HCT116 (cell line): ENCODE data around the gene PEMT. TPM values are rescaled to one million over a fixed set of nuclear protein-coding genes. Genes with fewer than 3 reads are reported as not detected.

ENCODE experiments used
- ATAC-seq: fragments of 200-7000 bp; cut with Tn5 transposase; 2 replicates; pipeline ENCODE4 v1.9.1; 2020; ENCODE audit warnings: mild to moderate bottlenecking, moderate library complexity
- BruUV-seq: library from RNA; stranded (reverse); fragments of 400-500 nt; replicated peaks from 2 replicates; lab custom pipeline; 2021; lab: Mats Ljungman, UMichigan
- CTCF ChIA-PET: fragments of 300-600 bp; sonication (Branson Sonifier 250); formaldehyde crosslinking; loops from one replicate; lab custom pipeline; 2021; ENCODE audit warnings: antibody characterized with exemption; lab: Charles Lee
- POLR2A ChIA-PET: fragments of 300-600, 350-600 bp; sonication (Branson Sonifier 250); formaldehyde crosslinking; loops from one replicate; lab custom pipeline; 2021; ENCODE audit warnings: antibody characterized with exemption; lab: Charles Lee
- RAD21 ChIA-PET, 2 experiments: fragments of 300-600 bp; sonication (Branson Sonifier 250); formaldehyde crosslinking; loops; one replicate each; lab custom pipeline; 2023; ENCODE audit warnings: low total read pairs in 2 of 2; ENCODE audit not compliant: uncharacterized antibody in 2 of 2, unreplicated experiment in 2 of 2, low non-redundant PET in 1 of 2; lab: Charles Lee
- DNase-seq: peaks from one replicate; pipeline ENCODE4 v3.0.0-alpha.2; 2010; ENCODE audit warnings: low read depth, low spot score
- H2AFZ ChIP-seq: fragments of 200-600 bp; shearing (Covaris generic), sonication (generic); 2 replicates; pipeline ENCODE4 v1.6.1; 2017; ENCODE audit warnings: low read depth, mixed run types, mixed read lengths, antibody characterized with exemption, low read length; ENCODE audit not compliant: poor library complexity, severe bottlenecking
- H3K27ac ChIP-seq: 2 replicates; pipeline ENCODE4 v1.5.1; 2012; ENCODE audit warnings: low read depth, low read length
- H3K27me3 ChIP-seq: fragments of 200-600 bp; sonication (generic); 2 replicates; pipeline ENCODE4 v1.6.1; 2016; ENCODE audit warnings: mixed run types, low read length, mixed read lengths; ENCODE audit not compliant: insufficient read depth
- H3K36me3 ChIP-seq, 2 experiments: fragments of 200-500 bp in 1 of 2; fragments of 200-600 bp in 1 of 2; sonication (Bioruptor generic) in 1 of 2; sonication (generic) in 1 of 2; 2 replicates each; pipeline versions ENCODE4 v1.5.1 to v1.6.1; 2014 to 2016; ENCODE audit warnings: low read length in 2 of 2, inconsistent platforms in 1 of 2, mixed read lengths in 1 of 2, mixed run types in 1 of 2; ENCODE audit not compliant: insufficient read depth in 2 of 2, control insufficient read depth in 1 of 2
- H3K4me1 ChIP-seq, 2 experiments: fragments of 200-600 bp in 1 of 2; sonication (generic) in 1 of 2; 2 replicates each; pipeline versions ENCODE4 v1.5.1 to v1.6.1; 2012 to 2017; ENCODE audit warnings: low read length in 2 of 2, inconsistent platforms in 1 of 2, mild to moderate bottlenecking in 1 of 2, mixed read lengths in 1 of 2, mixed run types in 1 of 2, moderate library complexity in 1 of 2; ENCODE audit not compliant: insufficient read depth in 2 of 2, control insufficient read depth in 1 of 2
- H3K4me2 ChIP-seq: fragments of 200-600 bp; sonication (generic); 2 replicates; pipeline ENCODE4 v1.6.1; 2017; ENCODE audit warnings: mixed run types, low read length, mixed read lengths
- H3K4me3 ChIP-seq, 2 experiments: fragments of 200-600 bp in 1 of 2; sonication (generic) in 1 of 2; replicated peaks in 1 of 2; 2 replicates each; pipeline ENCODE4 v1.5.1; 2011 to 2016; ENCODE audit warnings: low read length in 2 of 2, control low read depth in 1 of 2, low read depth in 1 of 2, mild to moderate bottlenecking in 1 of 2, mixed read lengths in 1 of 2, mixed run types in 1 of 2
- H3K79me2 ChIP-seq: fragments of 200-600 bp; sonication (generic); 2 replicates; pipeline ENCODE4 v1.6.1; 2017; ENCODE audit warnings: mild to moderate bottlenecking, mixed run types, low read length, moderate library complexity, mixed read lengths; ENCODE audit not compliant: insufficient read depth
- H3K9ac ChIP-seq: fragments of 200-600 bp; sonication (generic); 2 replicates; pipeline ENCODE4 v1.6.1; 2016; ENCODE audit warnings: low read length, mixed read lengths
- H3K9me2 ChIP-seq: fragments of 200-600 bp; sonication (generic), shearing (Covaris generic); 2 replicates; pipeline ENCODE4 v1.6.1; 2017; ENCODE audit warnings: mixed run types, mild to moderate bottlenecking, moderate library complexity; ENCODE audit not compliant: insufficient read depth
- H3K9me3 ChIP-seq, 2 experiments: fragments of 200-500 bp in 1 of 2; fragments of 200-600 bp in 1 of 2; sonication (Bioruptor generic) in 1 of 2; sonication (generic) in 1 of 2; 2 replicates each; pipeline ENCODE4 v1.6.1; 2014 to 2017; ENCODE audit warnings: low read length in 2 of 2, mixed read lengths in 2 of 2, inconsistent platforms in 1 of 2, low read depth in 1 of 2, mild to moderate bottlenecking in 1 of 2, mixed run types in 1 of 2, moderate library complexity in 1 of 2; ENCODE audit not compliant: control insufficient read depth in 1 of 2, insufficient read depth in 1 of 2
- H4K20me1 ChIP-seq: fragments of 200-600 bp; sonication (generic), shearing (Covaris generic); 2 replicates; pipeline ENCODE4 v1.6.1; 2017; ENCODE audit warnings: mixed run types, mild to moderate bottlenecking, moderate library complexity; ENCODE audit not compliant: insufficient read depth
- EZH2 ChIP-seq: fragments of 200-600 bp; sonication (generic); IDR thresholded peaks from 2 replicates; pipeline ENCODE4 v1.6.1; 2017; ENCODE audit warnings: antibody characterized with exemption, mixed run types
- EZH2phosphoT487 ChIP-seq: fragments of 200-600 bp; IDR thresholded peaks from 2 replicates; pipeline ENCODE4 v1.6.1; 2018; ENCODE audit warnings: antibody characterized with exemption, borderline replicate concordance
- JUND ChIP-seq: IDR thresholded peaks from 2 replicates; pipeline ENCODE4 v1.6.1; 2012
- POLR2A ChIP-seq: IDR thresholded peaks from 2 replicates; pipeline ENCODE4 v1.7.0; 2011; ENCODE audit warnings: borderline replicate concordance; ENCODE audit not compliant: insufficient read depth, insufficient read length; ENCODE audit errors: extremely low read depth
- POLR2AphosphoS5 ChIP-seq: IDR thresholded peaks from 2 replicates; pipeline ENCODE4 v1.6.1; 2011; ENCODE audit warnings: mild to moderate bottlenecking, low read depth, low read length, moderate library complexity
- RAD21 ChIP-seq: IDR thresholded peaks from 2 replicates; pipeline ENCODE4 v1.6.1; 2012; ENCODE audit warnings: low read depth, mild to moderate bottlenecking
- SIN3A ChIP-seq: IDR thresholded peaks from 2 replicates; pipeline ENCODE4 v1.6.1; 2012; ENCODE audit warnings: low read depth
- YY1 ChIP-seq: IDR thresholded peaks from 2 replicates; pipeline ENCODE4 v1.6.1; 2011; ENCODE audit warnings: low read length, low read depth, moderate library complexity, mild to moderate bottlenecking; ENCODE audit not compliant: insufficient replicate concordance; ENCODE audit errors: extremely low read depth
- intact Hi-C: fragments of 100-400 bp; cut with micrococcal nuclease; formaldehyde crosslinking; loops from 2 replicates; pipeline ENCODE4 v1.10.0; 2022
- total RNA-seq: library from RNA; stranded (reverse); gene quantifications from one replicate; pipeline ENCODE4 v1.2.1, GENCODE V29; 2021; ENCODE audit not compliant: unreplicated experiment
- TF ChIP-seq, protein P1 (sequence below): IDR thresholded peaks from 2 replicates; pipeline ENCODE4 v1.6.1; 2012; ENCODE audit warnings: low read depth

Gene PEMT
- total RNA-seq, 1 experiment from 2014 or later = 52.1 TPM

GRCh38 chr17:17469996-17470395 lies 121.5 kb downstream of the PEMT start (continued):
- TF ChIP-seq RAD21 = no peak
- no peak for TF ChIP-seq JUND
- TF ChIP-seq POLR2A = no peak
- TF ChIP-seq, all 23 proteins: peak for 0

DNA sequence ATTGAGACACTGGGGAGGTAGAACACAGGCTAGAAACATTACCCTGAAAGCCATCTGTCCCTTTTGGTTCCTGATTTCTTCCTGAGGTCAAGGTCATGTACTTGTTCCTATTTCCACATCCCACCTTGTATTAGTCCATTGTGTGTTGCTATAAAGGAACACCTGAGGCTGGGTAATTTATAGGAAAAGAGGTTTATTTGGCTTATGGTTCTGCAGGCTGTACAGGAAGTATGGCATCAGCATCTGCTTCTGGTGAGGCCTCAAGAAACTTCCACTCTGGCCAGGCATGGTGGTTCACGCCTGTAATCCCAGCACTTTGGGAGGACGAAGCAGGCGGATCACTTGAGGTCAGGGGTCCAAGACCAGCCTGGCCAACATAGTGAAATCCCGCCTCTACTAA lies 122.2 kb downstream of the PEMT start:
- RAD21 ChIA-PET = no interaction called here
- Histone ChIP-seq H3K4me3 (no peak overlapping the region), H3K27ac (no peak overlapping the region), H3K27me3 (peaks cover 35% of the 10 kb centered on the region)
- ATAC-seq = no peak
- no peak for TF ChIP-seq EZH2
- TF ChIP-seq RAD21 = no peak
- TF ChIP-seq YY1 = no peak
- TF ChIP-seq, protein P1, sequence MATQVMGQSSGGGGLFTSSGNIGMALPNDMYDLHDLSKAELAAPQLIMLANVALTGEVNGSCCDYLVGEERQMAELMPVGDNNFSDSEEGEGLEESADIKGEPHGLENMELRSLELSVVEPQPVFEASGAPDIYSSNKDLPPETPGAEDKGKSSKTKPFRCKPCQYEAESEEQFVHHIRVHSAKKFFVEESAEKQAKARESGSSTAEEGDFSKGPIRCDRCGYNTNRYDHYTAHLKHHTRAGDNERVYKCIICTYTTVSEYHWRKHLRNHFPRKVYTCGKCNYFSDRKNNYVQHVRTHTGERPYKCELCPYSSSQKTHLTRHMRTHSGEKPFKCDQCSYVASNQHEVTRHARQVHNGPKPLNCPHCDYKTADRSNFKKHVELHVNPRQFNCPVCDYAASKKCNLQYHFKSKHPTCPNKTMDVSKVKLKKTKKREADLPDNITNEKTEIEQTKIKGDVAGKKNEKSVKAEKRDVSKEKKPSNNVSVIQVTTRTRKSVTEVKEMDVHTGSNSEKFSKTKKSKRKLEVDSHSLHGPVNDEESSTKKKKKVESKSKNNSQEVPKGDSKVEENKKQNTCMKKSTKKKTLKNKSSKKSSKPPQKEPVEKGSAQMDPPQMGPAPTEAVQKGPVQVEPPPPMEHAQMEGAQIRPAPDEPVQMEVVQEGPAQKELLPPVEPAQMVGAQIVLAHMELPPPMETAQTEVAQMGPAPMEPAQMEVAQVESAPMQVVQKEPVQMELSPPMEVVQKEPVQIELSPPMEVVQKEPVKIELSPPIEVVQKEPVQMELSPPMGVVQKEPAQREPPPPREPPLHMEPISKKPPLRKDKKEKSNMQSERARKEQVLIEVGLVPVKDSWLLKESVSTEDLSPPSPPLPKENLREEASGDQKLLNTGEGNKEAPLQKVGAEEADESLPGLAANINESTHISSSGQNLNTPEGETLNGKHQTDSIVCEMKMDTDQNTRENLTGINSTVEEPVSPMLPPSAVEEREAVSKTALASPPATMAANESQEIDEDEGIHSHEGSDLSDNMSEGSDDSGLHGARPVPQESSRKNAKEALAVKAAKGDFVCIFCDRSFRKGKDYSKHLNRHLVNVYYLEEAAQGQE = no peak
- TF ChIP-seq POLR2AphosphoS5 = no peak
- no peak for TF ChIP-seq SIN3A
- no peak for TF ChIP-seq EZH2phosphoT487
- TF ChIP-seq, all 23 proteins: peak for 0
- BruUV-seq = no TSS peak
- Histone ChIP-seq H3K9ac (no peak overlapping the region), H3K9me2 (no peaks in the 10 kb centered on the region), H2AFZ (no peak overlapping the region), H3K9me3 (no peaks in the 10 kb centered on the region), H3K4me2 (no peak overlapping the region), H3K79me2 (no peaks in the 10 kb centered on the region), H3K36me3 (no peaks in the 10 kb centered on the region), H3K4me1 (peaks cover 3 to 6% of the 10 kb centered on the region in 2 experiments; a peak in 3 of 4 replicates), H4K20me1 (no peaks in the 10 kb centered on the region)
- DNase-seq = no peak
- POLR2A ChIA-PET = no interaction called here
- CTCF ChIA-PET = no interaction called here
- intact Hi-C loops = no loop called here
